ENCODE measurements around the gene CAB39L. TPM values are rescaled to one million over a fixed set of nuclear protein-coding genes. Genes with fewer than 3 reads are reported as not detected.
A peak's percentile ranks its signal among the peaks of the same experiment; 100 is the strongest.

CAB39L gene
- total and polyA plus RNA-seq, 9 of the 15 experiments (the other 6 are each of a cell fraction or from before 2014, with no cell fraction given) = 1.1 to 4.2 (median 2.6) TPM

GRCh38 chr13:49315756-49316482 lies 127.9 kb downstream of the CAB39L start (continued):
- TF ChIP-seq HLTF (IDR thresholded peaks at IDR 0.05) (no peak), BACH1 (tag; IDR thresholded peaks at IDR 0.05) (no peak), HBP1 (CRISPR knock-in tag; IDR thresholded peaks at IDR 0.05) (no peak), HDGF (IDR thresholded peaks at IDR 0.05) (no peak), OTX1 (CRISPR knock-in tag; IDR thresholded peaks at IDR 0.05) (no peak), ZBTB26 (CRISPR knock-in tag; IDR thresholded peaks at IDR 0.05) (no peak), RBM39 (optimal IDR thresholded peaks at IDR 0.05; ENCODE audit: low read depth, low read length) (no peak), RCOR1 (IDR thresholded peaks at IDR 0.05; ENCODE audit: borderline replicate concordance in 1 of 2, low read depth in 2 of 2, low read length in 2 of 2) (no peak), STAT5A (IDR thresholded peaks at IDR 0.05; ENCODE audit: borderline replicate concordance, low read length) (peak; percentile 70), EP300 (IDR thresholded peaks at IDR 0.05; ENCODE audit: low read length) (peak; percentile 87), UBTF (IDR thresholded peaks at IDR 0.05; ENCODE audit: borderline replicate concordance in 1 of 2, low read depth in 2 of 2, low read length in 2 of 2) (no peak), CGGBP1 (CRISPR knock-in tag; IDR thresholded peaks at IDR 0.05) (no peak), RBBP5 (IDR thresholded peaks at IDR 0.05; ENCODE audit: borderline replicate concordance, insufficient read depth, low read length, poor library complexity, severe bottlenecking) (no peak), ZNF668 (CRISPR knock-in tag; IDR thresholded peaks at IDR 0.05) (no peak), PHF20 (IDR thresholded peaks at IDR 0.05; ENCODE audit: partially characterized antibody) (no peak), TAF15 (IDR thresholded peaks at IDR 0.05; ENCODE audit: low read depth, low read length) (no peak), ELF2 (CRISPR knock-in tag; IDR thresholded peaks at IDR 0.05) (no peak), HMG20A (CRISPR knock-in tag; conservative IDR thresholded peaks at IDR 0.05) (no peak), KLF10 (CRISPR knock-in tag; IDR thresholded peaks at IDR 0.05) (no peak), RBM17 (IDR thresholded peaks at IDR 0.05; ENCODE audit: borderline replicate concordance, low read depth, low read length) (no peak), CBX5 (IDR thresholded peaks at IDR 0.05; ENCODE audit: borderline replicate concordance, low read depth) (no peak), HNRNPK (IDR thresholded peaks at IDR 0.05; ENCODE audit: low read depth, low read length, poor library complexity, severe bottlenecking) (no peak), FOS (IDR thresholded peaks at IDR 0.05; ENCODE audit: extremely low read depth, insufficient read length) (no peak), TEAD4 (IDR thresholded peaks at IDR 0.05; ENCODE audit: low read length) (peak; percentile 69; the same call in 1 of the 2 replicates), TEAD4 (CRISPR knock-in tag; IDR thresholded peaks at IDR 0.05; ENCODE audit: borderline replicate concordance) (no peak)

Measured in K562 (cell line).